HG02840 (cell line): ENCODE data around the gene THAP6.

Experiments used
- ATAC-seq: cut with Tn5 transposase; IDR thresholded peaks from one replicate; pipeline ENCODE4 v1.9.1; 2021; ENCODE audit warnings: mild to moderate bottlenecking, moderate library complexity, moderate number of reproducible peaks; ENCODE audit not compliant: unreplicated experiment, low FRiP score

The THAP6 gene

GRCh38 chr4:75566911-75567310 lies 52.6 kb downstream of the THAP6 start:
- no peak for ATAC-seq

GRCh38 chr4:75567725-75568124 lies 53.5 kb downstream of the THAP6 start:
- no peak for ATAC-seq
